HepG2 (cell line): ENCODE data around the gene TMEM183A. TPM values are rescaled to one million over a fixed set of nuclear protein-coding genes. Genes with fewer than 3 reads are reported as not detected.

Experiments used
- ATAC-seq: fragments of 200-7000 bp; cut with Tn5 transposase; 3 replicates; pipeline ENCODE4 v1.9.1; 2020; ENCODE audit warnings: mild to moderate bottlenecking, moderate library complexity
- BruUV-seq: library from RNA; stranded (reverse); fragments of 400-500 nt; replicated peaks from 2 replicates; lab custom pipeline; 2021; lab: Mats Ljungman, UMichigan
- CTCF ChIA-PET: fragments of 300-600 bp; formaldehyde crosslinking; extraction: SDS; loops from one replicate; lab custom pipeline; 2021; ENCODE audit warnings: low total read pairs, inconsistent platforms, low intra/inter-chr PET ratio; lab: Yijun Ruan, JAX
- POLR2A ChIA-PET: fragments of 350-600 bp; sonication (Branson Sonifier 250); formaldehyde crosslinking; loops from one replicate; lab custom pipeline; 2020; ENCODE audit warnings: antibody characterized with exemption, inconsistent platforms; lab: Yijun Ruan, JAX
- DNase-seq: peaks from one replicate; pipeline ENCODE4 v3.0.0-alpha.2; 2015; ENCODE audit warnings: low spot score
- FAIRE-seq: peaks from 3 replicates; lab custom pipeline; 2011; peaks lifted over from hg19 to GRCh38; lab: Jason Lieb, UNC
- H2AFZ ChIP-seq: one replicate; pipeline ENCODE4 v1.6.1; 2011; ENCODE audit warnings: low read length, inconsistent platforms
- H3K27ac ChIP-seq: fragments of 300-600 bp; 3 replicates; pipeline ENCODE4 v1.8.0; 2011; ENCODE audit warnings: mixed run types, mild to moderate bottlenecking, mixed read lengths, low read length, inconsistent platforms; ENCODE audit not compliant: insufficient read depth; ENCODE audit errors: extremely low read length
- H3K27me3 ChIP-seq, 2 experiments: fragments of 200-600 bp in 1 of 2; 2 replicates in 1 of 2; 3 replicates in 1 of 2; pipeline versions ENCODE4 v1.6.0 to v1.8.0; 2011; ENCODE audit warnings: low read length in 2 of 2, mild to moderate bottlenecking in 2 of 2, moderate library complexity in 2 of 2, inconsistent platforms in 1 of 2; ENCODE audit not compliant: insufficient read depth in 2 of 2, control insufficient read depth in 1 of 2
- H3K36me3 ChIP-seq, 2 experiments: fragments of 200-600 bp in 1 of 2; replicated peaks in 1 of 2; 2 replicates in 1 of 2; 3 replicates in 1 of 2; pipeline versions ENCODE4 v1.5.1 to v1.8.0; 2011; ENCODE audit warnings: low read length in 2 of 2, inconsistent platforms in 1 of 2; ENCODE audit not compliant: insufficient read depth in 2 of 2, control insufficient read depth in 1 of 2
- H3K4me1 ChIP-seq: 2 replicates; pipeline ENCODE4 v1.5.1; 2012; ENCODE audit warnings: low read length, inconsistent platforms; ENCODE audit not compliant: insufficient read depth
- H3K4me2 ChIP-seq: 2 replicates; pipeline ENCODE4 v1.6.0; 2011; ENCODE audit warnings: low read depth, low read length, inconsistent platforms
- H3K4me3 ChIP-seq, 3 experiments: fragments of 200-600 bp in 1 of 3; sonication (generic), shearing (Covaris generic) in 1 of 3; replicated peaks in 1 of 3; 2 replicates each; pipeline ENCODE4 v1.5.1; 2011 to 2016; ENCODE audit warnings: low read length in 3 of 3, inconsistent platforms in 2 of 3, low read depth in 2 of 3, mild to moderate bottlenecking in 2 of 3, control low read depth in 1 of 3, mixed read lengths in 1 of 3; ENCODE audit not compliant: insufficient read depth in 1 of 3
- H3K79me2 ChIP-seq: one replicate; pipeline ENCODE4 v1.6.1; 2011; ENCODE audit warnings: low read length, inconsistent platforms; ENCODE audit not compliant: insufficient read depth
- H3K9ac ChIP-seq: 2 replicates; pipeline ENCODE4 v1.6.0; 2011; ENCODE audit warnings: mild to moderate bottlenecking, low read depth, low read length, inconsistent platforms; ENCODE audit not compliant: insufficient read depth
- H3K9me3 ChIP-seq: 2 replicates; pipeline ENCODE4 v1.5.1; 2012; ENCODE audit warnings: mild to moderate bottlenecking, low read length
- H4K20me1 ChIP-seq: 2 replicates; pipeline ENCODE4 v1.6.0; 2011; ENCODE audit warnings: inconsistent platforms, mild to moderate bottlenecking, low read length, moderate library complexity; ENCODE audit not compliant: insufficient read depth
- CTCF ChIP-seq: sonication (generic); formaldehyde crosslinking; IDR thresholded peaks from 2 replicates; pipeline ENCODE4 v1.5.0; 2020; ENCODE audit warnings: mild to moderate bottlenecking, missing genetic modification reagents, moderate library complexity
- MIXL1 ChIP-seq: IDR thresholded peaks from 2 replicates; pipeline ENCODE4 v1.6.1; 2016
- SAFB2 ChIP-seq: sonication (generic); formaldehyde crosslinking; IDR thresholded peaks from 2 replicates; pipeline ENCODE4 v1.5.1; 2020; ENCODE audit warnings: missing genetic modification reagents, low read depth, mild to moderate bottlenecking, borderline replicate concordance
- SRSF9 ChIP-seq: fragments of 200-400 bp; formaldehyde crosslinking; IDR thresholded peaks from 2 replicates; pipeline ENCODE4 v1.6.1; 2018; ENCODE audit warnings: borderline replicate concordance, mild to moderate bottlenecking, low read depth, low read length; ENCODE audit not compliant: insufficient read depth, poor library complexity, severe bottlenecking
- ZNF280B ChIP-seq: sonication (generic); formaldehyde crosslinking; IDR thresholded peaks from 2 replicates; pipeline ENCODE4 v1.5.0; 2020; ENCODE audit warnings: missing genetic modification reagents, mild to moderate bottlenecking, borderline replicate concordance
- WGBS: methylation state at CpG from one replicate; pipeline ENCODE4 v1.1.6; 2017; ENCODE audit warnings: low lambda C conversion rate; 5-methylcytosine and 5-hydroxymethylcytosine counted together
- in situ Hi-C: cut with HindIII; loops from 2 replicates; pipeline ENCODE4 v1.10.0; 2017; ENCODE audit warnings: low pct_unique_long_range_greater_than_20kb; ENCODE audit not compliant: extremely low pct_ligation_motif_present
- intact Hi-C: fragments of 100-400 bp; cut with micrococcal nuclease; formaldehyde crosslinking; loops from one replicate; pipeline ENCODE4 v1.10.0; 2022; ENCODE audit not compliant: unreplicated experiment
- polyA plus RNA-seq, 8 experiments: library from polyadenylated mRNA; depleted of rRNA in 3 of 8; stranded (reverse) in 7 of 8; unstranded in 1 of 8; fragments of >200 nt; fragmentation: Illumina TruSeq in 4 of 8; extraction: Trizol in 4 of 8; gene quantifications; 2 replicates each; pipeline versions ENCODE4 v1.2.1 to v1.2.3, GENCODE V29; 2011 to 2016; ENCODE audit warnings: low read depth in 4 of 8, missing spikeins in 1 of 8, mixed read lengths in 1 of 8; ENCODE audit not compliant: insufficient read depth in 1 of 8
- total RNA-seq, 5 experiments: library from RNA; depleted of rRNA; stranded (reverse); fragments of >200 nt; fragmentation: Illumina TruSeq; extraction: Trizol; gene quantifications; 2 replicates each; pipeline ENCODE4 v1.2.3, GENCODE V29; 2016; ENCODE audit warnings: low read depth in 1 of 5

TMEM183A gene
- total and polyA plus RNA-seq, 2 of the 13 experiments (the other 11 are each of a cell fraction or from before 2014, with no cell fraction given) = 59.7 to 82.0 TPM

DNA sequence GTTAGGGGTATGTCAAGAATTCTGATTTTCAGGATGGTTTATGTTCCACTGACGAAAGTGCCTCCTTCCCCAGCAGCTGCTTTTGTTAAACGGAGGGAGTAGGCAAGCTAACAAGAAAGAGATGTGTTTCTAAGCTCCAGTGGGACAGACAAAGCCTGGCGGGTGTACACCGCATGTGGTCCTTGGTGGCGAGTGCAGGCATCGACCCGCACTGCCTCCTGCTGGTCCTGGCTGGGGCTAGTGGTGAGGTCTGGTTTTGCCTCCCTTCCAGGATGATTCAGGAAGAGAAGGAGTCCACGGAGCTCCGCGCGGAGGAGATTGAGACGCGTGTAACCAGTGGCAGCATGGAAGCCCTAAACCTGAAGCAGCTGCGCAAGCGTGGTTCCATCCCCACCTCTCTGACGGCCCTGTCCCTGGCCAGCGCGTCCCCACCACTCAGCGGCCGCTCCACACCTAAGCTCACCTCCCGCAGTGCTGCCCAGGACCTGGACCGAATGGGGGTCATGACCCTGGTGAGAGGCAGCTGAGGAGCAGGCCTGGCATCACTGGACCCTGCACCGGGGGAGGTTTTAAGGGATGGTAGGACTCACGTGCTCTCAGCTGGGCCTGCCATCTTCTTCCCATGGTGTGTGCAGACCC, 48.1 kb downstream of the TMEM183A start:
- H3K79me2 ChIP-seq = no peaks in the 10 kb centered on the region
- ATAC-seq (peak; percentile 61), DNase-seq (no peak), FAIRE-seq (no peak)
- intact Hi-C loops (no loop called here), in situ Hi-C loops (no loop called here)
- H3K27ac ChIP-seq = no peak overlapping the region
- no peaks in the 10 kb centered on the region for H4K20me1 ChIP-seq
- POLR2A ChIA-PET = no interaction called here
- no peak overlapping the region for H3K4me3 ChIP-seq
- no peak overlapping the region for H3K9ac ChIP-seq
- no peak overlapping the region for H2AFZ ChIP-seq
- no peaks in the 10 kb centered on the region for H3K36me3 ChIP-seq
- CTCF ChIA-PET = no interaction called here
- no peak overlapping the region for H3K4me2 ChIP-seq
- WGBS = 74% methylated on average over 19 of the region's 24 CpGs
- TF ChIP-seq CTCF (CRISPR knock-in tag) = 0 out of 2 replicates have a peak, but pooled peaks have one; percentile 3
- no peak for TF ChIP-seq ZNF280B (CRISPR knock-in tag)
- H3K27me3 ChIP-seq = peaks cover 5 to 27% of the 10 kb centered on the region in 2 experiments; a peak in 4 of 5 replicates
- H3K9me3 ChIP-seq = no peaks in the 10 kb centered on the region
- BruUV-seq = no TSS peak
- no peaks in the 10 kb centered on the region for H3K4me1 ChIP-seq

GRCh38 chr1:203056012-203056411, 48.8 kb downstream of the TMEM183A start:
- no peak overlapping the region for H3K4me2 ChIP-seq
- POLR2A ChIA-PET = no interaction called here
- no peaks in the 10 kb centered on the region for H3K9me3 ChIP-seq
- BruUV-seq = no TSS peak
- H3K9ac ChIP-seq = no peak overlapping the region
- H3K4me1 ChIP-seq = no peaks in the 10 kb centered on the region
- no peaks in the 10 kb centered on the region for H3K79me2 ChIP-seq
- H3K4me3 ChIP-seq = no peak overlapping the region
- 79% methylated on average over 6 of the region's 7 CpGs for WGBS
- ATAC-seq (no peak), DNase-seq (no peak), FAIRE-seq (no peak)
- H3K27me3 ChIP-seq = peaks cover 3 to 20% of the 10 kb centered on the region in 2 experiments; a peak in 3 of 5 replicates
- H2AFZ ChIP-seq = no peak overlapping the region
- no peak for TF ChIP-seq SAFB2 (CRISPR knock-in tag)
- TF ChIP-seq SRSF9 = no peak
- TF ChIP-seq MIXL1 = no peak
- in situ Hi-C loops (no loop called here), intact Hi-C loops (no loop called here)
- no peak overlapping the region for H3K27ac ChIP-seq
- CTCF ChIA-PET = no interaction called here
- H3K36me3 ChIP-seq = no peaks in the 10 kb centered on the region
- no peaks in the 10 kb centered on the region for H4K20me1 ChIP-seq
